Liver (tissue), 9 donors: ENCODE results near the gene RAPGEF4. TPM values are rescaled to one million over a fixed set of nuclear protein-coding genes. Genes with fewer than 3 reads are reported as not detected.

Experiments used
- DNase-seq: peaks from one replicate; pipeline ENCODE4 v3.0.0-alpha.2; 2017; ENCODE audit warnings: low spot score
- H3K27ac ChIP-seq, 2 donors: one replicate each; pipeline ENCODE4 v1.7.0; 2013; ENCODE audit warnings: inconsistent platforms in 2 of 2, low read length in 2 of 2, control low read depth in 1 of 2, low read depth in 1 of 2, mild to moderate bottlenecking in 1 of 2
- H3K27me3 ChIP-seq, 4 donors: one replicate each; pipeline versions ENCODE4 v1.6.1 to v1.7.0; 2013; ENCODE audit warnings: low read length in 3 of 4, inconsistent platforms in 1 of 4, mild to moderate bottlenecking in 1 of 4, moderate library complexity in 1 of 4; ENCODE audit not compliant: control insufficient read depth in 4 of 4, insufficient read depth in 4 of 4
- H3K36me3 ChIP-seq, 4 donors: one replicate each; pipeline versions ENCODE4 v1.6.1 to v1.7.0; 2013; ENCODE audit warnings: low read length in 3 of 4, mild to moderate bottlenecking in 3 of 4, low read depth in 1 of 4, moderate library complexity in 1 of 4; ENCODE audit not compliant: control insufficient read depth in 4 of 4, insufficient read depth in 3 of 4
- H3K4me1 ChIP-seq, 4 donors: one replicate each; pipeline versions ENCODE4 v1.6.1 to v1.7.0; 2013; ENCODE audit warnings: low read length in 3 of 4, mild to moderate bottlenecking in 3 of 4, moderate library complexity in 1 of 4; ENCODE audit not compliant: control insufficient read depth in 4 of 4, insufficient read depth in 4 of 4
- H3K4me3 ChIP-seq, 3 donors: one replicate each; pipeline versions ENCODE4 v1.6.1 to v1.7.0; 2013; ENCODE audit warnings: low read length in 3 of 3, control low read depth in 1 of 3, low read depth in 1 of 3, mild to moderate bottlenecking in 1 of 3
- H3K9ac ChIP-seq, 2 donors: one replicate each; pipeline ENCODE4 v1.7.0; 2013; ENCODE audit warnings: low read length in 2 of 2, mild to moderate bottlenecking in 2 of 2, moderate library complexity in 2 of 2, control low read depth in 1 of 2, low read depth in 1 of 2
- H3K9me3 ChIP-seq, 4 donors: one replicate each; pipeline versions ENCODE4 v1.6.1 to v1.7.0; 2013; ENCODE audit warnings: low read length in 3 of 4; ENCODE audit not compliant: control insufficient read depth in 4 of 4
- FOXA2 ChIP-seq: IDR thresholded peaks from 2 replicates; pipeline ENCODE4 v1.6.1; 2016; ENCODE audit warnings: antibody characterized with exemption
- GABPA ChIP-seq, 2 donors: IDR thresholded peaks in 1 of 2; conservative IDR thresholded peaks in 1 of 2; 2 replicates each; pipeline ENCODE4 v1.6.1; 2016; ENCODE audit warnings: antibody characterized with exemption in 2 of 2, mild to moderate bottlenecking in 1 of 2, moderate library complexity in 1 of 2
- HNF4G ChIP-seq: IDR thresholded peaks from 2 replicates; pipeline ENCODE4 v1.6.1; 2016; ENCODE audit warnings: antibody characterized with exemption
- JUND ChIP-seq, 2 donors: IDR thresholded peaks; 2 replicates each; pipeline ENCODE4 v1.6.1; 2016; ENCODE audit warnings: antibody characterized with exemption in 2 of 2
- NR2F2 ChIP-seq: IDR thresholded peaks from 2 replicates; pipeline ENCODE4 v1.6.1; 2016; ENCODE audit warnings: antibody characterized with exemption
- REST ChIP-seq: IDR thresholded peaks from 2 replicates; pipeline ENCODE4 v1.6.1; 2016; ENCODE audit warnings: antibody characterized with exemption, mild to moderate bottlenecking
- RXRA ChIP-seq, 2 donors: IDR thresholded peaks; 2 replicates each; pipeline ENCODE4 v1.6.1; 2017 to 2018; ENCODE audit warnings: antibody characterized with exemption in 2 of 2, mild to moderate bottlenecking in 1 of 2
- TAF1 ChIP-seq: conservative IDR thresholded peaks from 2 replicates; pipeline ENCODE4 v1.6.1; 2016; ENCODE audit warnings: antibody characterized with exemption, mild to moderate bottlenecking
- YY1 ChIP-seq: IDR thresholded peaks from 2 replicates; pipeline ENCODE4 v1.6.1; 2016; ENCODE audit warnings: antibody characterized with exemption, mild to moderate bottlenecking
- WGBS: extraction: QIAGEN DNeasy Blood & Tissue Kit; methylation state at CpG from one replicate; pipeline ENCODE4 v1.1.7; 2013; 5-methylcytosine and 5-hydroxymethylcytosine counted together
- polyA plus RNA-seq, 2 donors: library from polyadenylated mRNA; stranded (reverse) in 1 of 2; unstranded in 1 of 2; fragments of 200-250 nt in 1 of 2; fragments of >200 nt in 1 of 2; fragmentation: Nextera tagmentation in 1 of 2; extraction: Ambion mirVana in 1 of 2; gene quantifications; one replicate each; pipeline versions ENCODE4 v1.2.1 to v1.2.3, GENCODE V29; 2013 to 2015
- total RNA-seq, 2 donors: library from RNA; depleted of rRNA; stranded (reverse); fragments of >200 nt; gene quantifications; one replicate each; pipeline ENCODE4 v1.2.3, GENCODE V29; 2014
- TF ChIP-seq, protein P1 (sequence below): IDR thresholded peaks from 2 replicates; pipeline ENCODE4 v1.6.1; 2016; ENCODE audit warnings: antibody characterized with exemption
- donor health status: healthy.
- donor health status: healthy.
- donor health status: healthy.
- donor health status: healthy.
- donor health status: healthy.

Gene RAPGEF4
- total and polyA plus RNA-seq, 4 donors, result 1.5 to 18.2 (median 8.3) TPM

GRCh38 chr2:172730411-172730810 is 5.2 kb upstream of the RAPGEF4 start:
- 91% methylated on average over 2 of the region's 2 CpGs for WGBS
- no peak overlapping the region for H3K27ac ChIP-seq
- H3K4me1 ChIP-seq, result peaks cover 1 to 15% (median 8%) of the 10 kb centered on the region in 4 donors
- H3K4me3 ChIP-seq, result no peak overlapping the region
- TF ChIP-seq NR2F2 (no peak), GABPA (IDR thresholded peaks at IDR 0.05 in 1 of 2, conservative IDR thresholded peaks at IDR 0.05 in 1 of 2) (no peak), HNF4G (no peak), JUND (IDR thresholded peaks at IDR 0.05) (no peak), RXRA (IDR thresholded peaks at IDR 0.05) (no peak), FOXA2 (no peak), YY1 (no peak), TAF1 (no peak)
- TF ChIP-seq, protein P1, sequence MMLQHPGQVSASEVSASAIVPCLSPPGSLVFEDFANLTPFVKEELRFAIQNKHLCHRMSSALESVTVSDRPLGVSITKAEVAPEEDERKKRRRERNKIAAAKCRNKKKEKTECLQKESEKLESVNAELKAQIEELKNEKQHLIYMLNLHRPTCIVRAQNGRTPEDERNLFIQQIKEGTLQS, result no peak
- H3K36me3 ChIP-seq, result no peaks in the 10 kb centered on the region
- no peak for DNase-seq
- no peaks in the 10 kb centered on the region for H3K27me3 ChIP-seq
- H3K9me3 ChIP-seq, result no peaks in the 10 kb centered on the region
- H3K9ac ChIP-seq, result no peak overlapping the region

DNA sequence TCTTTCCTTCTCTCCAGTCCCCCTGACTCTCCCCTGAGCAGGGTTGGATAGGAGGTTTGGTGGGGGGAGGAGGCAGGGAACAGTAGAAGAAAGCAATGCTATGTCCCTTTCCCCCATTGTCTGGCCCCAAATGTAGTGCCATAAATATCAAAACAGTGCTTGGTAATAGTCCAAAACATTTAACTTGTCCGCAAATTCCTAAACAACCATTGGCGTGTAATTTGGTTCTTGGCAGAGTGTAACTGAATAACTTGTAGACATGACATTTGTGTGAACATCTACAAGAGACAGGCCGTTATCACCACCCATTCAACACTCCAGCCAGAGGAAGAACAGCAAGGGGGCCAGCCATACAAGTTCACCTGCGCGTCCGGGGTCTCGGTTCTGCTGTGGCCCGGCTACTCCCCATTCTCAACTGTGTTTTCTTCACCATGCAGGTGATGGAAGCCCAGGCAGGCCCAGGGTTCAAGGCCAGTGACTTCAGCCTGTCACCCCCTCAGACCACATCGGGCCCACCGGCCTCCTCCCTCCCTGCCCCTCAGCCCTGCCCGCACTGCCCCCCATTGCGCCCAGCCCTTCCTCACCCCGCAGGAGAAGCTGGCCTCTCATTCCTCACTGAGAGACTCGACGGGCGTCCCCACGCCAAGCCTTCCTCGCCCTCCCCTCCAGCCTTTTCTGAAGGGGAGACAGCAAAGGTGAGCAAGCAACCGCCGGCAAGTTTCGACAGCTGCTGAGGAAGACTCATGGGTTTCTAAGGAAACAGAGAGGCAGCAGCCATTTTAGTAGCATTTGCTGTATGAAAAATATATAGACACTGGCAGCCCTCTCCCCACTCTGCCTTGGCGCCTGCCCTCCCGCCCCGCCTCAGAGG is 699 bp upstream of the RAPGEF4 start:
- Histone ChIP-seq H3K27me3 (no peaks in the 10 kb centered on the region), H3K36me3 (no peaks in the 10 kb centered on the region), H3K4me1 (peaks cover 2 to 7% (median 4%) of the 10 kb centered on the region in 4 donors), H3K9ac (no peak overlapping the region), H3K4me3 (peak overlapping the region in 2 of 3 donors; percentile 45 to 83), H3K27ac (no peak overlapping the region), H3K9me3 (no peaks in the 10 kb centered on the region)
- TF ChIP-seq YY1, result no peak
- WGBS, result 53% methylated on average over 24 of the region's 24 CpGs
- DNase-seq, result no peak

DNA sequence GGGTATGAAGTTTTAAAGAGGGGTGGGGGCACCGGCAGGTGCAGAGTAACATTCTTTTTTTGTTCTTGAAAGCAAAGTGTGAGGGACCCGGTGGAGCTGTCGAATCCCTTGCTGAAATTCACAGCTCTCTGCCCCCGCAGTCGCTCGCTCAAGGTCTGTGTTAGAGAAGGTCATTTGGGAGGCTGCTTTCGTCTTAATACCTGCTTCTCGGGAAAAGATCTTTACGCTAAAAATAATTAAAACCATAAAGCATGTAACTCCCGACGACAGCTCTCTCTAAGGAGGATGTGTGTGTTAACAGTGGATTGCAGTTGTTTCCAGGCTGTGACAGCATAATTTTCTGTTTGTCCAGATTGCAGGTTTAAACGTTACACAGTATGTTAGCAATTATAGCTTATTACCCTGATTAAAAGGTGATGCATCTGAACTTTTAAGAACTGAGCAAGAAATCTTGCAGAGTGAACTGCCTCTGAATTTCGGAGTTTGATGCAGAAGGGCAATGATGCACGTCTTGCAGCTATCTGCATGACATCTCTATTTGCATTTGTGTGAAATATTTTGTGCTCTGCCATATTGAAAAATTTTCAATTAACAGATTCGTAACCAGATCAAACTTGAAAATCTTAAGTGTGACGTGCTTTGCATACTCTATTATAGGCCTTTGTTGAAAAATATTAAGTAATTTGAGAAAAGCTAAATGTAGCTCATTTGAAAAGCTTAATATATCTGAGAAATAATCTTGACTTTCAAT is 954 bp downstream of the RAPGEF4 start:
- DNase-seq, result no peak
- peak overlapping the region; percentile 59 to 83 (median 82) for H3K4me3 ChIP-seq
- no peaks in the 10 kb centered on the region for H3K27me3 ChIP-seq

More for the DNA sequence above, 954 bp downstream of the RAPGEF4 start:
- peak overlapping the region; percentile 22 to 64 for H3K9ac ChIP-seq
- H3K9me3 ChIP-seq, result no peaks in the 10 kb centered on the region
- WGBS, result 30% methylated on average over 16 of the region's 16 CpGs
- no peaks in the 10 kb centered on the region for H3K36me3 ChIP-seq
- TF ChIP-seq HNF4G (no peak), REST (no peak), GABPA (IDR thresholded peaks at IDR 0.05 in 1 of 2, conservative IDR thresholded peaks at IDR 0.05 in 1 of 2) (no peak)
- TF ChIP-seq, protein P1, result no peak
- H3K27ac ChIP-seq, result peak overlapping the region in 1 of 2 donors; percentile 18
- peaks cover 2 to 7% (median 4%) of the 10 kb centered on the region in 4 donors for H3K4me1 ChIP-seq
